K562 (cell line): ENCODE data around the gene TRANK1. TPM values are rescaled to one million over a fixed set of nuclear protein-coding genes. Genes with fewer than 3 reads are reported as not detected.

ENCODE experiments used
- COPS2 ChIP-seq: fragments of 450-650 bp; conservative IDR thresholded peaks from 2 replicates; pipeline ENCODE4 v1.6.1; 2016; ENCODE audit warnings: mild to moderate bottlenecking, moderate library complexity
- GTF2E2 ChIP-seq: fragments of 200-800 bp; sonication (Bioruptor generic); IDR thresholded peaks from 2 replicates; pipeline ENCODE4 v1.6.1; 2016; ENCODE audit warnings: missing genetic modification characterization, missing compliant biosample characterization
- HOXB6 ChIP-seq: fragments of 250-450 bp; sonication (Bioruptor Pico); IDR thresholded peaks from 2 replicates; pipeline ENCODE4 v1.5.1; 2022; ENCODE audit warnings: mild to moderate bottlenecking, borderline replicate concordance
- MAFF ChIP-seq: IDR thresholded peaks from 2 replicates; pipeline ENCODE4 v1.6.1; 2012; ENCODE audit warnings: low read length, improper control_type of control experiment
- NCOA1 ChIP-seq: fragments of 450-650 bp; IDR thresholded peaks from 2 replicates; pipeline ENCODE4 v1.6.1; 2016; ENCODE audit warnings: low read depth
- NCOA4 ChIP-seq: fragments of 450-650 bp; IDR thresholded peaks from 2 replicates; pipeline ENCODE4 v1.6.1; 2018; ENCODE audit warnings: mild to moderate bottlenecking; ENCODE audit not compliant: partially characterized antibody
- POLR2G ChIP-seq: fragments of 200-400 bp; formaldehyde crosslinking; IDR thresholded peaks from 2 replicates; pipeline ENCODE4 v1.6.1; 2017; ENCODE audit warnings: low read depth, mild to moderate bottlenecking, antibody characterized with exemption, low read length, moderate library complexity
- PTBP1 ChIP-seq: fragments of 200-400 bp; formaldehyde crosslinking; IDR thresholded peaks from 2 replicates; pipeline ENCODE4 v1.6.1; 2017; ENCODE audit warnings: low read depth, low read length
- SAP30 ChIP-seq: fragments of 200-600 bp; sonication (generic); IDR thresholded peaks from 2 replicates; pipeline ENCODE4 v1.6.1; 2012; ENCODE audit warnings: borderline replicate concordance, low read depth, mild to moderate bottlenecking, moderate library complexity, low read length, control low read depth, inconsistent platforms; ENCODE audit not compliant: insufficient read depth, poor library complexity, severe bottlenecking
- SNAPC5 ChIP-seq: fragments of 250-450 bp; sonication (Bioruptor Pico); IDR thresholded peaks from 2 replicates; pipeline ENCODE4 v1.8.0; 2021; ENCODE audit warnings: moderate library complexity, mild to moderate bottlenecking, inconsistent platforms
- ZBTB2 ChIP-seq: fragments of 450-650 bp; IDR thresholded peaks from 2 replicates; pipeline ENCODE4 v1.6.1; 2016; ENCODE audit warnings: antibody characterized with exemption
- ZC3H8 ChIP-seq: fragments of 450-650 bp; IDR thresholded peaks from 2 replicates; pipeline ENCODE4 v1.6.1; 2017
- ZNF197 ChIP-seq: fragments of 200-800 bp; sonication (Bioruptor generic); IDR thresholded peaks from 2 replicates; pipeline ENCODE4 v1.6.1; 2016; ENCODE audit warnings: low read depth, missing genetic modification characterization, missing compliant biosample characterization
- ZNF253 ChIP-seq: fragments of 250-450 bp; sonication (Bioruptor Pico); conservative IDR thresholded peaks from 2 replicates; pipeline ENCODE4 v1.6.1; 2021; ENCODE audit warnings: mild to moderate bottlenecking
- ZNF263 ChIP-seq: sonication (generic); formaldehyde crosslinking; IDR thresholded peaks from 2 replicates; pipeline ENCODE4 v1.8.0; 2022; ENCODE audit warnings: mild to moderate bottlenecking, missing genetic modification reagents, borderline replicate concordance
- ZNF318 ChIP-seq, 2 experiments: fragments of 450-650 bp; IDR thresholded peaks; 2 replicates each; pipeline ENCODE4 v1.6.1; 2016; ENCODE audit warnings: mild to moderate bottlenecking in 2 of 2, borderline replicate concordance in 1 of 2, low read depth in 1 of 2, moderate library complexity in 1 of 2
- ZNF583 ChIP-seq: fragments of 250-450 bp; sonication (Bioruptor Pico); IDR thresholded peaks from 2 replicates; pipeline ENCODE4 v1.4.0; 2020
- ZNF699 ChIP-seq: fragments of 250-450 bp; sonication (Bioruptor Pico); IDR thresholded peaks from 2 replicates; pipeline ENCODE4 v1.8.0; 2021; ENCODE audit warnings: mild to moderate bottlenecking, moderate library complexity; ENCODE audit not compliant: insufficient replicate concordance
- polyA plus RNA-seq, 8 experiments: library from polyadenylated mRNA; depleted of rRNA in 4 of 8; stranded (reverse) in 5 of 8; unstranded in 3 of 8; fragments of >200 nt; fragmentation: Nextera tagmentation in 2 of 8; fragmentation: Illumina TruSeq in 1 of 8; extraction: Ambion mirVana in 2 of 8; extraction: Trizol in 1 of 8; gene quantifications; 2 replicates each; pipeline versions ENCODE4 v1.2.1 to v1.2.3, GENCODE V29; 2011 to 2014; ENCODE audit warnings: inconsistent platforms in 1 of 8, missing spikeins in 1 of 8
- total RNA-seq, 7 experiments: library from RNA; depleted of rRNA in 6 of 7; stranded (reverse); fragments of >200 nt in 6 of 7; fragmentation: Illumina TruSeq in 2 of 7; extraction: Trizol in 2 of 7; gene quantifications; 2 replicates each; pipeline versions ENCODE4 v1.2.1 to v1.2.3, GENCODE V29; 2011 to 2021; ENCODE audit warnings: low replicate concordance in 1 of 7

Gene TRANK1
- total and polyA plus RNA-seq, 9 of the 15 experiments (the other 6 are each of a cell fraction or from before 2014, with no cell fraction given): 0.41 to 5.3 (median 2.1) TPM

- TF ChIP-seq ZNF318 (IDR thresholded peaks at IDR 0.05; ENCODE audit: borderline replicate concordance in 1 of 2, low read depth in 1 of 2) (peak in 1 of 2 experiments; percentile 89; a peak in 2 of 4 replicates), GTF2E2 (tag) (no peak), ZNF699 (CRISPR knock-in tag) (no peak), SAP30 (no peak), PTBP1 (no peak), COPS2 (no peak), NCOA4 (peak; percentile 76), HOXB6 (no peak), ZNF197 (CRISPR knock-in tag) (peak; percentile 7; the same call in 1 of the 2 replicates), ZNF263 (no peak; the same call in 1 of the 2 replicates), ZC3H8 (peak; percentile 22; the same call in 1 of the 2 replicates), ZBTB2 (peak; percentile 89), ZNF253 (CRISPR knock-in tag) (no peak), POLR2G (no peak), ZNF583 (0 out of 2 replicates have a peak, but pooled peaks have one; percentile 61), NCOA1 (peak; percentile 94), MAFF (peak; percentile 72; the same call in 1 of the 2 replicates), SNAPC5 (CRISPR knock-in tag) (no peak)
Measured at GRCh38 chr3:36957862-36958686, 13.2 kb upstream of the TRANK1 start (continued).
